ENCODE measurements around the gene AS3MT.
A peak's percentile ranks its signal among the peaks of the same experiment; 100 is the strongest.

AS3MT gene

DNA sequence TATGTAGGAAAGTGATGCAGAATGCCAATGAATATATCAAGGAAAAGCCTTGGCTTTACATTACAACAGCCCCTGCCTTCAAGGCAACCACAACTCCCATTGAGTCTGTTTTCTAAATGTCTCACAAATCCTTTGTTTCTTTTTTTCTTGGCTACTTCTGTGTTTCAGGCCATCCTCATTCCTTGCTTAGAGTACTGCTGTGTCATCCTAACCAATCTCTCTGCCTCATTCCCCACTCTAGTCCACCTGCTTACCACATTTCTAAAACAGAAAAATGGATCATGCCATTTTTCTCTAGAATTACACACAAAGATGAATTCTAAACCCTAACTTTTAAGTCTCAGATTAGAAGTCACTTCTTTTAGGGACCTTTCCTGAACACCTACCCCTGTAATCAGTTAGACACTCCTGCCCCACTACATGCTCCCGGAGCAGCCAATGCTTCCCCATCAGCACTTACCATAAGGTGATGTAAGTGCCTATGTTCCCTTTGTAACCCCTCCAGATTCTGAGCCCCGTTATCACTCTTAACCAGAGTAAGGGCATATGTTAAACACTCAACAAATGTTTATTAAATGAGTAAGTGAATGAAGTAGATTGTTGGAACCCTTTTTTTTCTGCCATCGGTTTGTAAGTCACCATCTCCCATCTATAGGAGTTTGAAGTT lies 12.4 kb upstream of the AS3MT start:
- no peak for DNase-seq

DNA sequence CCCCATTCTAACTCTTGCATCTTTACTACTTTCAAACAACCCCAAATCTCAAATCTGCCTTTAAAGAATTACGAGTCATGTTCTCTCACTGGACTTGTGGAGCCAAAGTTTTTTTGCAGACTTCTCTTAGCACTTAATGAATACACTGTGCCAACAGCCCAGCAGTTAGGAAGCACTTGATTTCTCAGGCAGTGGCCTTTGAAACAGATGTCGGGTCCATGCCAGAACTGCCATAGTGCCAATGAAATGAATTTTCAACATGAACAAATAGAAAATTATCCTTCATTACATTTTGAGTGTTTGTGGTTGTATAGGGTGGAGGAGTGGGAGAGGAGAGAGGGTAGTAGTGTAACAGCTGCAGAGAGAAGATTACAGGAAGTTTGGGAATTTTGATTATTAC lies 9.4 kb upstream of the AS3MT start:
- no peak for DNase-seq

DNA sequence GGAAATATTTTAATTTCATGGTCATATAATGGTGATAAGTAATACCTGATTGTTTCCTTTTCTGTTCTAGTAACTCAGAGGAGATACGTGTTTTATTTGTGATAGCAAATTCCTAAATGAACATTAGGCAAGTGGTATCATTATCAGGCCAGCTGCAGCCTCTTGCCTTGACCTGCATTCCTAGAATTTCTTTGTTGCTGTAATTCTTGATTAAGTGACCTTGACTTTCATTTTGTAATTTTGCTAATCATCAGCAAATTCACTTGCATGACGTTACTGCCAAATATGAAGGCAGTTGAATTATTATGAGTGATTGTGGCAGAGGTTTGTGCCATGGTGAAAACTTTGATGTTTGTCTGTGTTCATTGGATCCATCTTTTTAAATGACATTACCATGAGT lies 5.6 kb upstream of the AS3MT start:
- no peak for DNase-seq

DNA sequence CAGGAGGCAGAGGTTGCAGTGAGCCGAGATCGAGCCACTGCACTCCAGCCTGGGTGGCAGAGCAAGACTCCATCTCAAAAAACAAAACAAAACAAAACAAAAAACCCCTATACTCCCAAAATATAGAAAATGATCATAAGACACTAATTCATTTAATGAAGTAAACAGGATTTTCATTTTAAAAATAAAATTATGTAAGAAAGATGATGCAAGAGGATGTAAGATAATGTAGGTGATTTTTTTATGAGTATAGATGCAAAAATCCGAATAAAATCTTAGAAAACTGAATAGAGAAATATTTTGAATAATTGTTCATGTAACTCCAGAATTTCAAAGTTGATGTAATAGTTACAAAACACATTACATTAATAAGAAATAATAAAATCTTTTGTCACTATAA lies 3.6 kb upstream of the AS3MT start:
- no peak for DNase-seq

DNA sequence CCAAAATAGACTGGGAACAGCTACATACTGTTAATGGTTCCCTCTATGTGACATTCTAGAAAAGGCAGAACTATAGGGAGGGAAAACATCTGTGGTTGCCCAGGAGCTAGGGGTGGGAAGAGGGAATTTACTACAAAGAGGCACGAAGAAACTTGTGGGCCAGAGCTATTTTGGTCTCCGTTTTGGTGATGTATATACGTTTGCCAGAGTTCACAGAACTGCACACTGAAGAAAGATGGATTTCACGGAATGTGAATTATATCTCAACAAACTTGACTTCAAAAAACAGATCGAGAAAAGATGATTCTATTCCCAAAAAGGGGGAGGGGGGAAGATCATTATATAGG lies 386 bp upstream of the AS3MT start:
- no peak for DNase-seq

DNA sequence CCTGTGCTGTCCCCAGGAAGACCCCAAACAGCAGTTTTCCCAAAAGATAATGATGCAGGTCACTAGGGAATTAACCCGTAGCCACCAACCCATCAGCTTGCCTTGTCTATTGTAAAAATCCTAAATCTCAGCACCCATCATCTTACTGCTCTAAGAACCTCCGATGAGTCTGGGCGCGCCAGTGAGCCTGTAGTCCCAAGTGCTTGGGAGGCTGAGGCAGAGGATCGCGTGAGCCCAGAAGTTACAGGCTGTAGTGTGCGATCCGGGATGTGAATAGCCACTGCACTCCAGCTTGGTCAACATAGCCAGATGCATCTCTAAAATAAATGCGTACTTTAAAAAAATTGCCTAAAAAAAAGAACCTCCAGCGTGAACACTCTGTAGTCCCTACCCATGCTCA lies 951 bp downstream of the AS3MT start:
- no peak for DNase-seq

DNA sequence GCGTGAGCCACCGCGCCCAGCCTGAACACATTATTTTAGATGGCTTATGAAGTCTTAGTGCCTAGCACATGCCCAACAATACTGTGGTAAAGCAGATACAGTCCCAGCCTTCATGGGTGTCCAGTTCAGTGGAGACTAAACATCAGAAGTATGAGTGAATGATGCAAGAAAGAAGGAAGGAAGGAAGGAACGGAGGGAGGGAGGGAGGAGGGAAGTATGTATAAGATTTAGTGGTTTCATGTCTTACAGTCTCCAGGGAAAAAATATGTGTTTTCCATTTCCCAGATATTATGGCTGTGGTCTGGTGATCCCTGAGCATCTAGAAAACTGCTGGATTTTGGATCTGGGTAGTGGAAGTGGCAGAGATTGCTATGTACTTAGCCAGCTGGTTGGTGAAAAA lies 2.9 kb downstream of the AS3MT start:
- no peak for DNase-seq

DNA sequence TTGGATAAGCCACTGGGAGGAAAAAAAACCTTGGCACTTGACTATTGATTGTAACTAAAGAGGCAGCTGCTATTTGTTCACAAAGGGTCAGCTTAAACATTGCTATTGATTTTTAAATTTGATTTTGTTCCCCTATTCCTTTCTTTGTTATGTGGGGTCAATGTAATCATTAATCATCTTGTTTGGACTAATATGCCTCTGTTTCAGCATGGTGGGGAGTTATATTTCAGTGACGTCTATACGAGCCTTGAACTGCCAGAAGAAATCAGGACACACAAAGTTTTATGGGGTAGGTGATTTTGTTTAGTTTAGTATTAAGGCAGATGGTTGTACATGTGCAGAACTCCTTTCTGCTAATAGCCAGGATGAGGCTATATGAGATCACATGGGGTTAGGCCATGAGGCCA lies 7.5 kb downstream of the AS3MT start:
- DNase-seq: no peak

DNA sequence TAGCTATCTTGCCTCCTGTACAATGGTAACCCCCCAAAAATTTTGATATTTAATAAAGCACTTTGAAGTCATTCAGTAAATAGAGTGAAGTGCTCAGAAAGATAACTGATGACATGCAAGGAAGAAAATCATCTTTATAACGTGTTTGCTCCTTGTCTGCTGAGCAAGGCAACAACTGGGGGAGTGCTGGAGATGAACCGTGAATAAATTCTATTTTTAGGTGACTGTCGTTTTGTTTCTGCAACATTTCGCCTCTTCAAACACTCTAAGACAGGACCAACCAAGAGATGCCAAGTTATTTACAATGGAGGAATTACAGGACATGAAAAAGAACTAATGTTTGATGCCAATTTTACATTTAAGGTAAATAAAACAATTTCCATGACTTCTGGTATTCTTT lies 9.4 kb downstream of the AS3MT start:
- no peak for DNase-seq

DNA sequence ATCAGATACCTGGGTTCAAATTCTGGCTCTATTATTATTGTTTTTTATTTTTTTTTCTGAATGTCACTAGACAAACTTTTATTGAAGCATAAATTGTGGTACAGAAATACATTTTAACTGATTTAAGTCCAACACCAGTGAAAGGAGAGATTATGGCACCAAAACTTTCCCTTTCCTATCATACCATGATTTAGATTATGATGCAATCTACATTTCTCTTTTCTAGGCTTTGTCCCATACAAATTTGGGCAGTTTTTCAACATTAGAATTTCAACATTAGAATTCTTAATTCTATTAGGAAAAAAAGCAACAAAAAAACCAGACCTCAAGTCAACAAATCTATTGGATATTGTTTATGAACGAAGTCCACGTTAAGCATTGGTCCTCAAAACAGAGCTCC lies 11.0 kb downstream of the AS3MT start:
- no peak for DNase-seq

DNA sequence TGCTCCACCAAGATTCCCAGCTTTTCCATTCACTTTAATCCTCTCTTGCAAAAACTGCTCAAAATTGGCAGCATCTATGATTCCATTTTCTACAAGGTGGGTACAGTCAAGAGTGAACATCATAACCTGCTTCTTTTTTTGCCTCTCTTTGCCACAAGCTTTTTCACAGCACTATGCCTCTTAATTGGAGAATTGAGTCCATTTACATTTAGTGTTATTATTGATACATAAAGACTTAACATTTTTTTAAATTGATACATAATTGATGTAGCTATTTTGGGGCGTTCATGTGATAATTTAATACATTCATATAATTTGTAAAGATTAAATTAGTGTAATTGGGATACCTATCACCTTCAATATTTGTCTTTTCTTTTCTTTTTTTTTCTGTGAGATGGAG lies 18.8 kb downstream of the AS3MT start:
- DNase-seq: no peak

DNA sequence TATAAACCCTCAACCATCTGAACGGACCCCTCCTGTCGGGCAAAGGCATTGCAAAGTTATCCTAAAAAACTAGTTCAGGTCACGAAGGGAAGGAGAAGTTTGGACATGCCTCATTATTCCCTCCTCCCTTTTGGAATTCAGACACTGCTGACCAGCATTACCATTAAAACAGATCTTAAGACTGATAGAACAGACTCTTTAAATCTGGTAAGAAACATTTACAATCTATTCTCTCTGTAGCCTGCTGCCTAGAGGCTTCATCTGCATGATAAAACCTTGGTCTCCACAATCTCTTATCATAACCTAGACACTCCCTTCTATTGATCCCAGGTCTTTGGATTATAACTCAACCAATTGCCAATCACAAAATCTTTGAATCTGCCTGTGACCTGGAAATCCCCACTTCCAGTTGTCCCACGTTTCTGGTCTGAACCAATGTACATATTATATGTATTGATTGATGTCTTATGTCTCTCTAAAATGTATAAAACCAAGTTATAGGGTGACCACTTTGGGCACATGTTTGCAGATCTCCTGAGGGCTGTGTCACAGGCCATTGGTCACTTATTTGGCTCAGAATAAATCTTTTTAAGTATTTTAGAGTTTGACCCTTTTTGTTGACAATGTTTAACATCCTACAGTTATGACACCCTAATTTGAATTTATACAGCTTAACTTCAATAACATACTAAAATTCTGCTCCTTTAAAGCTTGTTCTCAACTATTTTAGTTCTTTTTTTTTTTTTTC lies 25.4 kb downstream of the AS3MT start:
- DNase-seq: no peak

DNA sequence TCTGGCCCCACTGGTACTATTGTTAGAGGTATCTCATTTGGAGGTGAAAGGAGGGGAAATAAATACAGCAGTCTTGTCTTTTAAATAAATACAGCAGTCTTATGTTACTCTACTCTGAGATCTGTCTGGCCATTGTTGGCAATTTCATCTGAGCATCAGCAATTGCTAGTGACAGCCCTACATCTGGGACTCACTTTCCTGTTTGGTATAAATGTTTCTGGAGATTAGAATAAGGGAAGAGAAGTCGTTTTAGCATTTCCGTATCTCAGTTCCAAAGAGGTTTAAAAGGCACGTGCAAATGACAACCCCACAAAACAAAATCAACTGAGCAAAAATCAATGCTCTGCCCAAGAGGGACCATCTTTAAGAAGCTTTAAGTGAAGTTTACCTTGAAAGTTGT lies 30.7 kb downstream of the AS3MT start:
- no peak for DNase-seq

DNA sequence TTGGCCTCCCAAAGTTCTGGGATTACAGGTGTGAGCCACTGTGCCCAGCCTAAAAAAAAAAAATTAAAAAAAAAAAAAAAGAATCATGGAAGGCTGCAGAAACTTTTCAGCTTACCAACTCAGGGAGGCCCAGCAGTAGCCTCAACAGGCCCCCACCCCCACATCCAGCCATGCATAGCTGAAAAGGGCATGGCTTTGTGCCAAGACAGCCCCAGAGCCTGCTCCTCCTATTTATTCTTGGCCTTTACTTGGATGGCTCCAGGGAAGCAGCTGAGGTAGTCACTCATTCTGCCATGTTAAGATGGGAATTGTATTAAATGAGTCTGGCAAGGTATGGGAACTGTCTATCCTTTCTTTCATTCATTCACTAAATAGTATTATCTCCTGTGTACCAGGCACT lies 35.1 kb downstream of the AS3MT start:
- no peak for DNase-seq

DNA sequence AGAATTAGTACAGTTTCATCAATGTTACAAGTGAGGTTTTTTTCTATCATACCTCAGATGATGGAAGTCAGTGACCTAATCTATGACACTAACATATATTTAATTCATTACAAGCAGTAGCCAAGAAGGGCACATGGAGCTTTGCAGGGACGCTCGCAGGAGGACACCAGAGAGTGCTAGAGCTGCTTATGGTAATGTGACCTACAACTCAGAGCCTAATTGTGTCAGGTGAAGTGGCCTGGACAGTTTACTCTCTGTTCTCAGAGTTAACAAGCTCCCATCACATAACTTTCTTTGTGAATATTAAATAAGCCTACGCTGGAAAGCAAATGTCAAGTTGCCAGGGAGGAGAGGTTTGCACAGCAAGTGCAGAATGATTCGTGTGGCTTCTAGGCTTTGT lies 37.2 kb downstream of the AS3MT start:
- no peak for DNase-seq

DNA sequence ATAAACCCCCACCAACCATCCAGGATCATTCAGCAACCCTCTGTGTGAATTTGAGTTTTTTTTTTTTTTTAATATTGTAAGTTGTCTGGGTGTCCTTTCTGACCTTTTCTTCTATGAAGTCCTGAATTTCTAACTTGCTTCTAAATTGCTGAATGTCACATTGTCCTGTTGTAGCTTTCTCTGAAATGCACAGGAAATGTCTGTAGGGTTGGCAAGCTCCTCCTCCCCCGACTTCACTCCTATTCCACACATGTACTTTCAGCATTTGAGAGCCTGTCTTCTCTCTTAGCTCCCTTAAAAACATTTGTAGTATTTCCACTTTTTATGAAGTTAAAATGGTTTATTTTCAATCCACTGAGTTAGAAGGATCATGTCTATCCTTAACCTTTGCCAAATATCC lies 45.5 kb downstream of the AS3MT start:
- no peak for DNase-seq

DNA sequence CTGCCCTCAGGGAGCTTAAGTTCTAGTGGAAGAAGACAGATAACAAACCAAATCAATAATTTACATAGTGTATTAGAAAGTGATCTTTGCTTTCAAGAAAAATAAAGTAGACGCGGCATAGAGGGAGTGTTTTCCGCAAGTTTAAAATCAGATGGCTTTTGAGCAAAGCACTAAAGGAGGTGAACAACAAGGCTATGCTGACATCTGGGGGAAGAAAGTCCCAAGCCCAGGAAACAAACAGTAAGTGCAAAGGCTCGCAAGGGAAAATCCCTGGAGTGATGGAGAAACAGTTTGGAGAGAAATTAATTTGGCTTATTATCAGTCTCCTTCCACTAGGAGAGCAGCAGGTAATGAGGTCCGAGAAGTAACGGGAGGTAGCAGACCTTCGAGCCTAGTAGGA lies 46.9 kb downstream of the AS3MT start:
- no peak for DNase-seq

DNA sequence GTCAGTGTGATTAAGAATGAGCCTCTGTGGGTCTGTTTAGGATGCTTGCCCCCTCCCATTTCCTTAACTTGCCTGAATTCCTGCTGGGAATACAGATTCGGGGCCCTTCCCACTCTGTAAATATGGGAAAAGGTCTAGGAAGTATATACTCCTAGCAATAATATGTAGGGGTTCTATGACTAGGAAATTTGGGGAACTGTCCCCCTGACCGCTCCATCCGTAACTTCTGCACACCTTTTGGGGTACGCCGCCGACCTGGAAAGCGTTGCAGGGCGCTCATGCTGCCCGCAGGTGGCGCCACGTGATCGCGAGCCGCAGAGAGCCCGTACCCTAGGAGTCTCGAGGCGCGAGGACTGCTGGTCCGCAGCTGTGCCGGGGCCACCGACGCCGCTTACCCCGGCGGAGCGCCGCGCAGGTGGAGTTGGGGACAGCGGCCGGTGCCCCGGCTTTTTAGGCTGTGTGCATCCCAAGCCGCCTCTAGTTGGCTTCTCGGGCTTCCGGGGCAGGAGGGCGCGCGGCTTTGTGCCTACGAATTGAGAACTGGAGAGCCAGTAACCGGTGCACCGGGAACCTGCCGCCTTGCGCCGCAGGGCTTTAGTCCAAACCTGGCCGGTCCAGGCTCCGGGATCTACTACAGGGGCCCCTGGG lies 48.2 kb downstream of the AS3MT start:
- peak in 1 of 2 experiments; percentile 51 for DNase-seq

DNA sequence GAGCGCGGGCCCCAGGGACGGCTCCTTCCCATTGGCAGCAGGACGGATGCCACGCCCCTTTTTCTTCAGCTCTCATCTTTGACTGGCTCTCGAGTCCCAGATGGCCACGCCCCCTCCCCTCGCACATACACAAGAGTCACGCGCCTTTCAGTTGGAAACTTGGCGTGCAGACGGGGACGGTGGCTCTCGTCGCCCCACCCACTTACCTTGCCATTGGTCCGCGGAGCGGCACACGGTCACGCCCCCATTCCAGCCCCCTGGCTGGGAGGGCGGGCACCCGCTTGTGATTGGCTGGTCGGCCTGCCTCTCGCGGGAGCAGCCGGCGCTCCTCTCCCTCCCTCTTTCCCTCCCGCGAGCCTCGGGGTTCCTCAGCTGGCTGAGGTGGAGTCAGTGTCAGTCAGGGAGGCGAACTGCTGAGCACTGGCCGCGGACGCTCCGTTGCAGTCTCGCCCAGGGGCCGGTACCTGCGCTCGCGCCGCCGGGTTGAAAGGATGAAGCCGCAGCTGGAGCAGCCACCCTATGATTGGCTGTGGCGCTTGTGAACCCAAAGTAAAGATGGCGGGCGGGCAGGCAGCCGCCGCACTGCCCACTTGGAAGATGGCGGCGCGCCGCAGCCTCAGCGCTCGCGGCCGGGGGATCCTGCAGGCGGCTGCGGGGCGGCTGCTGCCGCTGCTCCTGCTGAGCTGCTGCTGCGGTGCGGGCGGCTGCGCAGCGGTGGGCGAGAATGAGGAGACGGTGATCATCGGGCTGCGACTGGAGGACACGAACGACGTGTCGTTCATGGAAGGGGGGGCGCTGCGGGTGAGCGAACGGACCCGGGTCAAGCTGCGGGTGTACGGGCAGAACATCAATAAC lies 48.9 kb downstream of the AS3MT start, which contains the start of gene CNNM2:
TSS of gene CNNM2 (plus strand) at position 333 of the 855 bp plus-strand sequence. CDS start at position 520, 187 bp downstream.
- DNase-seq: peak; percentile 96 to 98

DNA sequence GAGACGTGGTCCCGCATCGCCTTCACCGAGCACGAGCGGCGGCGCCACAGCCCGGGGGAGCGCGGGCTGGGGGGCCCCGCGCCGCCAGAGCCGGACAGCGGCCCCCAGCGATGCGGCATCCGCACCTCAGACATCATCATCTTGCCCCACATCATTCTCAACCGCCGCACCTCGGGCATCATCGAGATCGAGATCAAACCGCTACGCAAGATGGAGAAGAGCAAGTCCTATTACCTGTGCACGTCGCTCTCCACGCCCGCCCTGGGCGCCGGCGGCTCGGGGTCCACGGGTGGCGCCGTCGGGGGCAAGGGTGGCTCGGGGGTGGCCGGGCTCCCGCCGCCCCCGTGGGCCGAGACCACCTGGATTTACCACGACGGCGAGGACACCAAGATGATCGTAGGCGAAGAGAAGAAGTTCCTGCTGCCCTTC lies 49.6 kb downstream of the AS3MT start:
- no peak for DNase-seq

DNA sequence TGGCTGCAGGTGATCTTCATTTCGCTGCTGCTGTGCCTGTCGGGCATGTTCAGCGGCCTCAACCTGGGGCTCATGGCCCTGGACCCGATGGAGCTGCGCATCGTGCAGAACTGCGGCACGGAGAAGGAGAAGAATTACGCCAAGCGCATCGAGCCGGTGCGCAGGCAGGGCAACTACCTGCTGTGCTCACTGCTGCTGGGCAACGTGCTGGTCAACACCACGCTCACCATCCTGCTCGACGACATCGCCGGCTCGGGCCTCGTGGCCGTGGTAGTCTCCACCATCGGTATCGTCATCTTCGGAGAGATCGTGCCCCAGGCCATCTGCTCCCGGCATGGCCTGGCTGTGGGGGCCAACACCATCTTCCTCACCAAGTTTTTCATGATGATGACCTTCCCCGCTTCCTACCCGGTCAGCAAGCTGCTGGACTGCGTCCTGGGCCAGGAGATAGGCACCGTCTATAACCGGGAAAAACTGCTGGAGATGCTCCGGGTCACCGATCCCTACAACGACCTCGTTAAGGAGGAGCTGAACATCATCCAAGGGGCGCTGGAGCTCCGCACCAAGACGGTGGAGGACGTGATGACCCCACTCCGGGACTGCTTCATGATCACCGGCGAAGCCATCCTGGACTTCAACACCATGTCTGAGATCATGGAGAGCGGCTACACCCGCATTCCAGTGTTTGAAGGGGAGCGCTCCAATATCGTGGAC lies 50.1 kb downstream of the AS3MT start:
- no peak for DNase-seq

DNA sequence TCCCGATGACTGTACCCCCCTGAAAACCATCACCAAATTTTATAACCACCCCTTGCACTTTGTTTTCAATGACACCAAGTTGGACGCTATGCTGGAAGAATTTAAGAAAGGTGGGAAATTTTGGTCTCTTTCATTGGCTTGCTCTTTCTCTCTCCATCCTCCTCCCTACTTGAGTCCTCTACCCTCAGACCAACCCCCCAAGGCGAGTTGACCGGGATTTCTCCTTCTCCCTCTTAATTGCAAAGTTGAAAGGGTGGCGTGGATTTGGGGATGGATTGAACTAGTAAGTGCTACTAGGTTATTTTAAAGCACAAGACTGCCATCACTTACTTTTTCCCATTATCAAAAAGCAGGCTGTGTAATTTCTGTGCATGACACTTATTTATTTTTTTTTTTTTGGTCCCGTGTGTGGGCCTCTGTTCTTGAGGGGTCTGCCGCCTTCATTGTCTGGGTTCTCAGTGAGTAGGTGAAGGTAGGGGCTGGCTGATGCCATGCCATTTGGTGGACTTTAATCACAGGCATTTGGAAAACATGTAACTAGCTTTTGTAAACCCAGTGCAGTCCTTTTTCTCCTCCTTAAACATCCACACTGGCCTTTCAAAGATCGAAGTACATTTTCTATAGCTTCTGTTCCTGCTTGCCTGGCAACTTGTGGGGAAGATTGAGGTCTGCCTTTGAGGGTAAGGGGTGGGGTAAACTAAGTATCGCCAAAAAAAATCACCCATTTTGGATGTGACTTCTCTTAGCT lies 50.9 kb downstream of the AS3MT start:
- DNase-seq: no peak
